WTC11 (cell line): ENCODE data around the gene RAB35. TPM values are rescaled to one million over a fixed set of nuclear protein-coding genes. Genes with fewer than 3 reads are reported as not detected.

Source experiments
- ATAC-seq: fragments of 200-7000 bp; cut with Tn5 transposase; 2 replicates; pipeline ENCODE4 v1.10.0; 2021; ENCODE audit warnings: mild to moderate bottlenecking, moderate library complexity
- CTCF ChIA-PET: fragments of 300-600 bp; sonication (Branson Sonifier 250); formaldehyde crosslinking; loops from one replicate; lab custom pipeline; 2021; ENCODE audit warnings: antibody characterized with exemption; lab: Charles Lee
- POLR2A ChIA-PET: fragments of 350-600 bp; sonication (Branson Sonifier 250); formaldehyde crosslinking; loops from one replicate; lab custom pipeline; 2021; ENCODE audit warnings: antibody characterized with exemption; lab: Charles Lee
- DNase-seq: peaks from one replicate; pipeline ENCODE4 v3.0.0; 2021; ENCODE audit warnings: low spot score
- H3K27ac Mint-ChIP-seq: 2 replicates; pipeline ENCODE4 v1.8.0; 2021; ENCODE audit warnings: mixed read lengths
- H3K27me3 Mint-ChIP-seq: 2 replicates; pipeline ENCODE4 v1.8.0; 2021; ENCODE audit warnings: low read depth, mild to moderate bottlenecking, moderate library complexity, mixed read lengths
- H3K36me3 Mint-ChIP-seq: 2 replicates; pipeline ENCODE4 v1.8.0; 2021; ENCODE audit warnings: mixed read lengths
- H3K4me1 Mint-ChIP-seq: 2 replicates; pipeline ENCODE4 v1.8.0; 2022; ENCODE audit warnings: mixed read lengths
- H3K4me3 Mint-ChIP-seq: 2 replicates; pipeline ENCODE4 v1.8.0; 2021; ENCODE audit warnings: mild to moderate bottlenecking, moderate library complexity, mixed read lengths
- H3K9me3 Mint-ChIP-seq: 2 replicates; pipeline ENCODE4 v1.8.0; 2021; ENCODE audit warnings: mixed read lengths
- CREB1 ChIP-seq: sonication (generic); formaldehyde crosslinking; IDR thresholded peaks from 2 replicates; pipeline ENCODE4 v1.8.0; 2023; ENCODE audit warnings: mild to moderate bottlenecking, missing genetic modification reagents
- GRHL2 ChIP-seq: fragments of 250-450 bp; sonication (Bioruptor Pico); IDR thresholded peaks from 2 replicates; pipeline ENCODE4 v1.8.0; 2022; ENCODE audit warnings: mild to moderate bottlenecking, moderate library complexity; ENCODE audit not compliant: insufficient replicate concordance, severe bottlenecking
- HMGA2 ChIP-seq: fragments of 250-450 bp; sonication (Bioruptor Pico); IDR thresholded peaks from 2 replicates; pipeline ENCODE4 v1.4.0; 2021; ENCODE audit warnings: mild to moderate bottlenecking, moderate library complexity
- JAZF1 ChIP-seq: fragments of 250-450 bp; sonication (Bioruptor Pico); IDR thresholded peaks from 2 replicates; pipeline ENCODE4 v1.9.0; 2021; ENCODE audit warnings: moderate library complexity, mild to moderate bottlenecking, inconsistent platforms
- NR3C1 ChIP-seq: sonication (generic); formaldehyde crosslinking; conservative IDR thresholded peaks from 2 replicates; pipeline ENCODE4 v1.8.1; 2023; ENCODE audit warnings: low read depth, mild to moderate bottlenecking, missing genetic modification reagents
- SP1 ChIP-seq: sonication (generic); formaldehyde crosslinking; conservative IDR thresholded peaks from 2 replicates; pipeline ENCODE4 v1.8.1; 2022; ENCODE audit warnings: missing genetic modification reagents
- ZNF396 ChIP-seq: fragments of 250-450 bp; sonication (Bioruptor Pico); IDR thresholded peaks from 2 replicates; pipeline ENCODE4 v1.8.0; 2021; ENCODE audit warnings: mild to moderate bottlenecking, moderate library complexity, borderline replicate concordance
- ZNF423 ChIP-seq: fragments of 250-450 bp; sonication (Bioruptor Pico); IDR thresholded peaks from 2 replicates; pipeline ENCODE4 v2.1.2; 2022; ENCODE audit warnings: mild to moderate bottlenecking, moderate library complexity
- total RNA-seq: library from RNA; stranded (reverse); gene quantifications from 3 replicates; pipeline ENCODE4 v1.2.3, GENCODE V29; 2021
- TF ChIP-seq, protein P1 (sequence below): sonication (generic); formaldehyde crosslinking; IDR thresholded peaks from 2 replicates; pipeline ENCODE4 v1.8.1; 2023; ENCODE audit warnings: mild to moderate bottlenecking, missing genetic modification reagents, borderline replicate concordance
- TF ChIP-seq, protein P2 (sequence below): fragments of 200-600 bp; IDR thresholded peaks from 2 replicates; pipeline ENCODE4 v1.8.0; 2022; ENCODE audit warnings: antibody characterized with exemption
- TF ChIP-seq, protein P3 (sequence below): sonication (generic); formaldehyde crosslinking; IDR thresholded peaks from 2 replicates; pipeline ENCODE4 v1.8.0; 2023; ENCODE audit warnings: missing genetic modification reagents, mild to moderate bottlenecking, borderline replicate concordance
- TF ChIP-seq, protein P4 (sequence below): sonication (generic); formaldehyde crosslinking; IDR thresholded peaks from 2 replicates; pipeline ENCODE4 v1.8.1; 2023; ENCODE audit warnings: mild to moderate bottlenecking, missing genetic modification reagents, moderate library complexity
- TF ChIP-seq, protein P5 (sequence below): sonication (generic); formaldehyde crosslinking; IDR thresholded peaks from 2 replicates; pipeline ENCODE4 v1.8.0; 2022; ENCODE audit warnings: mild to moderate bottlenecking, missing genetic modification reagents

RAB35 gene
- total RNA-seq, 1 experiment from 2014 or later = 44.5 TPM

DNA sequence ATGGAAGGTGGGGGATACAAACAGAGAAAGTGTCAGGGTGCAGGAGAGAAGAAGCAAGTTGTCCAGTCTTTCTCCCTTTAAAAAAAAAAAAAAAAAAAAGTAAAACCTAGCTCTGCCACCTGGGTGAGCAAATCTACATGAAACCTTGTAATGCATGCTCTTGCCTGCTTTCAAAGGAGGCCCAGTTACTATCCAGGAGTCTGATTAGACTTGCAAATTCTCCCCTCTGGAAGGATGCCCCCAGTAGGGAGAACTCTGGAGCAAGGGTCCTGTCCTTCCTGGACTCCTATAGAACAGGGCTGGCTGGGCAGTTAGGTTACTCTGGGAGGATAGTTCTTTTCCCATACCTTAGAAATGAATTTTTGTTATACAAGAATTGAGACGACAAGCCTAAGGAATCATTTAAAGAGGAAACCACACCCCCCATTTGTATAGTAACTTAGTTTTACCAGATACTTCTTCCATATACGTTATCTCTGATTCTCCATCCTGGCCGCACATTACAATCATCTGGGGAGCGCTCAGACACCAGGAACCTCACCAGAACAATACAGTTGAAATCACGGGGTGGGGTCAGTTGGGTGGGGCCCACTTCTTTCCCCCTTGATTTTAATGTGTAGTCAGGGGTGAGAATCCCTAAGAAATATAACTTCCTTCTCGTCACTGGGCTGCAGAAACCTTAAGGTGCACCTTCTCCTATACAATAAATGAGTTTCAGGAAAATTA lies 30.5 kb downstream of the RAB35 start (continued):
- TF ChIP-seq, protein P1, sequence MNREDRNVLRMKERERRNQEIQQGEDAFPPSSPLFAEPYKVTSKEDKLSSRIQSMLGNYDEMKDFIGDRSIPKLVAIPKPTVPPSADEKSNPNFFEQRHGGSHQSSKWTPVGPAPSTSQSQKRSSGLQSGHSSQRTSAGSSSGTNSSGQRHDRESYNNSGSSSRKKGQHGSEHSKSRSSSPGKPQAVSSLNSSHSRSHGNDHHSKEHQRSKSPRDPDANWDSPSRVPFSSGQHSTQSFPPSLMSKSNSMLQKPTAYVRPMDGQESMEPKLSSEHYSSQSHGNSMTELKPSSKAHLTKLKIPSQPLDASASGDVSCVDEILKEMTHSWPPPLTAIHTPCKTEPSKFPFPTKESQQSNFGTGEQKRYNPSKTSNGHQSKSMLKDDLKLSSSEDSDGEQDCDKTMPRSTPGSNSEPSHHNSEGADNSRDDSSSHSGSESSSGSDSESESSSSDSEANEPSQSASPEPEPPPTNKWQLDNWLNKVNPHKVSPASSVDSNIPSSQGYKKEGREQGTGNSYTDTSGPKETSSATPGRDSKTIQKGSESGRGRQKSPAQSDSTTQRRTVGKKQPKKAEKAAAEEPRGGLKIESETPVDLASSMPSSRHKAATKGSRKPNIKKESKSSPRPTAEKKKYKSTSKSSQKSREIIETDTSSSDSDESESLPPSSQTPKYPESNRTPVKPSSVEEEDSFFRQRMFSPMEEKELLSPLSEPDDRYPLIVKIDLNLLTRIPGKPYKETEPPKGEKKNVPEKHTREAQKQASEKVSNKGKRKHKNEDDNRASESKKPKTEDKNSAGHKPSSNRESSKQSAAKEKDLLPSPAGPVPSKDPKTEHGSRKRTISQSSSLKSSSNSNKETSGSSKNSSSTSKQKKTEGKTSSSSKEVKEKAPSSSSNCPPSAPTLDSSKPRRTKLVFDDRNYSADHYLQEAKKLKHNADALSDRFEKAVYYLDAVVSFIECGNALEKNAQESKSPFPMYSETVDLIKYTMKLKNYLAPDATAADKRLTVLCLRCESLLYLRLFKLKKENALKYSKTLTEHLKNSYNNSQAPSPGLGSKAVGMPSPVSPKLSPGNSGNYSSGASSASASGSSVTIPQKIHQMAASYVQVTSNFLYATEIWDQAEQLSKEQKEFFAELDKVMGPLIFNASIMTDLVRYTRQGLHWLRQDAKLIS (CRISPR knock-in tag) = no peak
- no peak for TF ChIP-seq SP1 (CRISPR knock-in tag)
- TF ChIP-seq, protein P2, sequence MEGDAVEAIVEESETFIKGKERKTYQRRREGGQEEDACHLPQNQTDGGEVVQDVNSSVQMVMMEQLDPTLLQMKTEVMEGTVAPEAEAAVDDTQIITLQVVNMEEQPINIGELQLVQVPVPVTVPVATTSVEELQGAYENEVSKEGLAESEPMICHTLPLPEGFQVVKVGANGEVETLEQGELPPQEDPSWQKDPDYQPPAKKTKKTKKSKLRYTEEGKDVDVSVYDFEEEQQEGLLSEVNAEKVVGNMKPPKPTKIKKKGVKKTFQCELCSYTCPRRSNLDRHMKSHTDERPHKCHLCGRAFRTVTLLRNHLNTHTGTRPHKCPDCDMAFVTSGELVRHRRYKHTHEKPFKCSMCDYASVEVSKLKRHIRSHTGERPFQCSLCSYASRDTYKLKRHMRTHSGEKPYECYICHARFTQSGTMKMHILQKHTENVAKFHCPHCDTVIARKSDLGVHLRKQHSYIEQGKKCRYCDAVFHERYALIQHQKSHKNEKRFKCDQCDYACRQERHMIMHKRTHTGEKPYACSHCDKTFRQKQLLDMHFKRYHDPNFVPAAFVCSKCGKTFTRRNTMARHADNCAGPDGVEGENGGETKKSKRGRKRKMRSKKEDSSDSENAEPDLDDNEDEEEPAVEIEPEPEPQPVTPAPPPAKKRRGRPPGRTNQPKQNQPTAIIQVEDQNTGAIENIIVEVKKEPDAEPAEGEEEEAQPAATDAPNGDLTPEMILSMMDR = no peak
- TF ChIP-seq NR3C1 (CRISPR knock-in tag) = no peak
- TF ChIP-seq, protein P3, sequence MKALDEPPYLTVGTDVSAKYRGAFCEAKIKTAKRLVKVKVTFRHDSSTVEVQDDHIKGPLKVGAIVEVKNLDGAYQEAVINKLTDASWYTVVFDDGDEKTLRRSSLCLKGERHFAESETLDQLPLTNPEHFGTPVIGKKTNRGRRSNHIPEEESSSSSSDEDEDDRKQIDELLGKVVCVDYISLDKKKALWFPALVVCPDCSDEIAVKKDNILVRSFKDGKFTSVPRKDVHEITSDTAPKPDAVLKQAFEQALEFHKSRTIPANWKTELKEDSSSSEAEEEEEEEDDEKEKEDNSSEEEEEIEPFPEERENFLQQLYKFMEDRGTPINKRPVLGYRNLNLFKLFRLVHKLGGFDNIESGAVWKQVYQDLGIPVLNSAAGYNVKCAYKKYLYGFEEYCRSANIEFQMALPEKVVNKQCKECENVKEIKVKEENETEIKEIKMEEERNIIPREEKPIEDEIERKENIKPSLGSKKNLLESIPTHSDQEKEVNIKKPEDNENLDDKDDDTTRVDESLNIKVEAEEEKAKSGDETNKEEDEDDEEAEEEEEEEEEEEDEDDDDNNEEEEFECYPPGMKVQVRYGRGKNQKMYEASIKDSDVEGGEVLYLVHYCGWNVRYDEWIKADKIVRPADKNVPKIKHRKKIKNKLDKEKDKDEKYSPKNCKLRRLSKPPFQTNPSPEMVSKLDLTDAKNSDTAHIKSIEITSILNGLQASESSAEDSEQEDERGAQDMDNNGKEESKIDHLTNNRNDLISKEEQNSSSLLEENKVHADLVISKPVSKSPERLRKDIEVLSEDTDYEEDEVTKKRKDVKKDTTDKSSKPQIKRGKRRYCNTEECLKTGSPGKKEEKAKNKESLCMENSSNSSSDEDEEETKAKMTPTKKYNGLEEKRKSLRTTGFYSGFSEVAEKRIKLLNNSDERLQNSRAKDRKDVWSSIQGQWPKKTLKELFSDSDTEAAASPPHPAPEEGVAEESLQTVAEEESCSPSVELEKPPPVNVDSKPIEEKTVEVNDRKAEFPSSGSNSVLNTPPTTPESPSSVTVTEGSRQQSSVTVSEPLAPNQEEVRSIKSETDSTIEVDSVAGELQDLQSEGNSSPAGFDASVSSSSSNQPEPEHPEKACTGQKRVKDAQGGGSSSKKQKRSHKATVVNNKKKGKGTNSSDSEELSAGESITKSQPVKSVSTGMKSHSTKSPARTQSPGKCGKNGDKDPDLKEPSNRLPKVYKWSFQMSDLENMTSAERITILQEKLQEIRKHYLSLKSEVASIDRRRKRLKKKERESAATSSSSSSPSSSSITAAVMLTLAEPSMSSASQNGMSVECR (CRISPR knock-in tag) = no peak
- TF ChIP-seq JAZF1 (CRISPR knock-in tag) = no peak
- no peak for TF ChIP-seq ZNF423 (CRISPR knock-in tag)

DNA sequence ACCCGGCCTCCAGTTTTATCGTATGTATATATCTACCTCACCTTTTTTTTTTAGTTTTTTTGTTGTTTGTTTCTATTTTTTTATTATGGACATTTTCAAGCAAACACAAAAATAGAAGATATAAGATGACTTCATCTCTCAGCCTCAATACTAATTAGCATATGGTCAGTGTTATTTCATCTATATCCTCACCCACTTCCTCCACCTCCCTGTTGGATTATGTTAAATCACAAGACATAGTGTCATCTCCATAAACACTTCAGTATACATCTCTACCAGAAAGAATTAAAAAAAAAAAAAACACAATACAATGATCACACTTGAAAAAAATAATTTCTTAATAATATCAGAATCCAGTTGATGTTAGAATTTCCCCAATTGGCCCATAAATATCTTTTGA lies 34.9 kb downstream of the RAB35 start:
- Mint-ChIP-seq H3K9me3 (no peaks in the 10 kb centered on the region), H3K4me3 (no peak overlapping the region), H3K27me3 (no peaks in the 10 kb centered on the region), H3K4me1 (peaks cover 28% of the 10 kb centered on the region), H3K36me3 (peaks cover 12% of the 10 kb centered on the region), H3K27ac (no peak overlapping the region)
- DNase-seq = no peak
- ChIA-PET CTCF (no interaction called here), POLR2A (interaction anchor here (0.6 to 0.7 kb wide), 2 partner anchors 32 to 87 kb away, joined by 4 read pairs; no protein-coding TSS in a partner anchor)
- ATAC-seq = no peak
- TF ChIP-seq CREB1 (CRISPR knock-in tag) (no peak), GRHL2 (CRISPR knock-in tag) (no peak), ZNF396 (CRISPR knock-in tag) (no peak), HMGA2 (no peak)
- TF ChIP-seq, protein P4, sequence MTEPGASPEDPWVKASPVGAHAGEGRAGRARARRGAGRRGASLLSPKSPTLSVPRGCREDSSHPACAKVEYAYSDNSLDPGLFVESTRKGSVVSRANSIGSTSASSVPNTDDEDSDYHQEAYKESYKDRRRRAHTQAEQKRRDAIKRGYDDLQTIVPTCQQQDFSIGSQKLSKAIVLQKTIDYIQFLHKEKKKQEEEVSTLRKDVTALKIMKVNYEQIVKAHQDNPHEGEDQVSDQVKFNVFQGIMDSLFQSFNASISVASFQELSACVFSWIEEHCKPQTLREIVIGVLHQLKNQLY (CRISPR knock-in tag) = no peak
- TF ChIP-seq, protein P3 (CRISPR knock-in tag) = no peak
- TF ChIP-seq, protein P5, sequence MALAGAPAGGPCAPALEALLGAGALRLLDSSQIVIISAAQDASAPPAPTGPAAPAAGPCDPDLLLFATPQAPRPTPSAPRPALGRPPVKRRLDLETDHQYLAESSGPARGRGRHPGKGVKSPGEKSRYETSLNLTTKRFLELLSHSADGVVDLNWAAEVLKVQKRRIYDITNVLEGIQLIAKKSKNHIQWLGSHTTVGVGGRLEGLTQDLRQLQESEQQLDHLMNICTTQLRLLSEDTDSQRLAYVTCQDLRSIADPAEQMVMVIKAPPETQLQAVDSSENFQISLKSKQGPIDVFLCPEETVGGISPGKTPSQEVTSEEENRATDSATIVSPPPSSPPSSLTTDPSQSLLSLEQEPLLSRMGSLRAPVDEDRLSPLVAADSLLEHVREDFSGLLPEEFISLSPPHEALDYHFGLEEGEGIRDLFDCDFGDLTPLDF (CRISPR knock-in tag) = no peak
